GM23338 (cell line): ENCODE results near the gene HHATL. TPM values are rescaled to one million over a fixed set of nuclear protein-coding genes. Genes with fewer than 3 reads are reported as not detected.

Experiments used
- ATAC-seq: fragments of 200-7000 bp; cut with Tn5 transposase; 3 replicates; pipeline ENCODE4 v1.9.1; 2020
- DNase-seq: peaks from one replicate; pipeline ENCODE4 v3.0.0-alpha.2; 2015; ENCODE audit warnings: low spot score
- H2AFZ ChIP-seq: fragments of 200-600 bp; sonication (generic); 2 replicates; pipeline ENCODE4 v1.8.0; 2016; ENCODE audit warnings: antibody characterized with exemption, mild to moderate bottlenecking, moderate library complexity
- H3F3A ChIP-seq: fragments of 200-600 bp; sonication (generic); replicated peaks from 2 replicates; pipeline ENCODE4 v1.8.0; 2017; ENCODE audit warnings: antibody characterized with exemption, mixed run types, low read depth
- H3K27ac ChIP-seq: fragments of 200-600 bp; sonication (generic); 2 replicates; pipeline ENCODE4 v1.6.1; 2016; ENCODE audit warnings: low read depth
- H3K27me3 ChIP-seq: fragments of 200-600 bp; sonication (generic); 2 replicates; pipeline ENCODE4 v1.8.0; 2016; ENCODE audit warnings: mild to moderate bottlenecking, mixed run types, moderate library complexity; ENCODE audit not compliant: insufficient read depth
- H3K36me3 ChIP-seq: fragments of 200-600 bp; sonication (generic); 2 replicates; pipeline ENCODE4 v1.8.0; 2016; ENCODE audit warnings: mild to moderate bottlenecking; ENCODE audit not compliant: insufficient read depth
- H3K4me1 ChIP-seq: fragments of 200-600 bp; sonication (generic); 2 replicates; pipeline ENCODE4 v1.8.0; 2016; ENCODE audit warnings: mild to moderate bottlenecking, moderate library complexity; ENCODE audit not compliant: insufficient read depth
- H3K4me2 ChIP-seq: fragments of 200-600 bp; sonication (generic); 2 replicates; pipeline ENCODE4 v1.7.1; 2017; ENCODE audit warnings: mixed run types
- H3K4me3 ChIP-seq: fragments of 200-600 bp; sonication (generic); 2 replicates; pipeline ENCODE4 v1.6.1; 2016; ENCODE audit warnings: mixed run types
- H3K79me2 ChIP-seq: fragments of 200-600 bp; sonication (generic); replicated peaks from 2 replicates; pipeline ENCODE4 v1.8.0; 2017; ENCODE audit warnings: mild to moderate bottlenecking; ENCODE audit not compliant: insufficient read depth
- H3K9me2 ChIP-seq: fragments of 200-600 bp; sonication (generic); 2 replicates; pipeline ENCODE4 v1.8.0; 2017; ENCODE audit not compliant: insufficient read depth
- H4K20me1 ChIP-seq: fragments of 200-600 bp; sonication (generic); replicated peaks from 2 replicates; pipeline ENCODE4 v1.8.0; 2017; ENCODE audit warnings: mild to moderate bottlenecking; ENCODE audit not compliant: insufficient read depth
- H3K27ac Mint-ChIP-seq: 2 replicates; pipeline ENCODE4 v1.8.0; 2020; ENCODE audit warnings: inconsistent platforms, mild to moderate bottlenecking, moderate library complexity, mixed read lengths
- H3K27me3 Mint-ChIP-seq: 3 replicates; pipeline ENCODE4 v1.8.0; 2022; ENCODE audit warnings: low read depth, mild to moderate bottlenecking, moderate library complexity, mixed read lengths, inconsistent platforms; ENCODE audit not compliant: insufficient read depth, poor library complexity
- H3K36me3 Mint-ChIP-seq: 3 replicates; pipeline ENCODE4 v1.8.0; 2021; ENCODE audit warnings: low read depth, mild to moderate bottlenecking, inconsistent platforms, moderate library complexity, mixed read lengths
- H3K4me1 Mint-ChIP-seq: 3 replicates; pipeline ENCODE4 v1.8.0; 2020; ENCODE audit warnings: mild to moderate bottlenecking, inconsistent platforms, mixed read lengths
- H3K4me3 Mint-ChIP-seq: 3 replicates; pipeline ENCODE4 v1.8.0; 2021; ENCODE audit warnings: moderate library complexity, mild to moderate bottlenecking, inconsistent platforms, mixed read lengths
- H3K9me3 Mint-ChIP-seq: 3 replicates; pipeline ENCODE4 v1.8.0; 2020; ENCODE audit warnings: moderate library complexity, mild to moderate bottlenecking, inconsistent platforms, mixed read lengths
- CREB1 ChIP-seq: fragments of 250-450 bp; sonication (Bioruptor Pico); IDR thresholded peaks from 2 replicates; pipeline ENCODE4 v1.5.0; 2020; ENCODE audit warnings: low read depth, mild to moderate bottlenecking, moderate library complexity
- CTCF ChIP-seq, 2 experiments: fragments of 200-600 bp in 1 of 2; sonication (generic) in 1 of 2; conservative IDR thresholded peaks; 2 replicates each; pipeline versions ENCODE4 v1.5.1 to v1.6.1; 2016 to 2017; ENCODE audit warnings: antibody characterized with exemption in 2 of 2, low read depth in 2 of 2, mild to moderate bottlenecking in 2 of 2, moderate library complexity in 1 of 2
- ETS1 ChIP-seq: IDR thresholded peaks from 2 replicates; pipeline ENCODE4 v1.6.1; 2016; ENCODE audit warnings: antibody characterized with exemption
- EZH2 ChIP-seq: fragments of 200-600 bp; sonication (generic); IDR thresholded peaks from one replicate; pipeline ENCODE4 v1.8.0; 2017; ENCODE audit warnings: antibody characterized with exemption, mild to moderate bottlenecking, low read depth; ENCODE audit not compliant: unreplicated experiment
- JUNB ChIP-seq: IDR thresholded peaks from one replicate; pipeline ENCODE4 v1.6.1; 2016; ENCODE audit warnings: antibody characterized with exemption; ENCODE audit not compliant: unreplicated experiment
- NANOG ChIP-seq: IDR thresholded peaks from 2 replicates; pipeline ENCODE4 v1.6.1; 2016; ENCODE audit warnings: antibody characterized with exemption, borderline replicate concordance
- STAT1 ChIP-seq: IDR thresholded peaks from one replicate; pipeline ENCODE4 v1.6.1; 2016; ENCODE audit warnings: antibody characterized with exemption; ENCODE audit not compliant: unreplicated experiment
- polyA plus RNA-seq: library from polyadenylated mRNA; unstranded; fragments of >200 nt; fragmentation: Nextera tagmentation; extraction: Ambion mirVana; gene quantifications from 2 replicates; pipeline ENCODE4 v1.2.1, GENCODE V29; 2016
- total RNA-seq: library from RNA; depleted of rRNA; stranded (reverse); fragments of >200 nt; shearing (Covaris generic); gene quantifications from 2 replicates; pipeline ENCODE4 v1.2.3, GENCODE V29; 2014

HHATL gene
- total and polyA plus RNA-seq, 2 experiments from 2014 or later, result not detected

GRCh38 chr3:42711491-42712343 lies 9.1 kb upstream of the HHATL start:
- H3K36me3 Mint-ChIP-seq, result no peaks in the 10 kb centered on the region
- no peak overlapping the region for H3K4me2 ChIP-seq
- H3K4me3 ChIP-seq, result no peak overlapping the region
- no peaks in the 10 kb centered on the region for H3K79me2 ChIP-seq
- ATAC-seq (peak; percentile 78), DNase-seq (peak; percentile 30)
- TF ChIP-seq CTCF (conservative IDR thresholded peaks at IDR 0.05; ENCODE audit: low read depth in 2 of 2), result peak; percentile 6 to 16; a peak in 2 of 4 replicates
- no peak for TF ChIP-seq ETS1
- TF ChIP-seq CREB1 (CRISPR knock-in tag), result no peak
- TF ChIP-seq STAT1, result no peak
- H3F3A ChIP-seq, result no peaks in the 10 kb centered on the region
- no peaks in the 10 kb centered on the region for H3K36me3 ChIP-seq
- no peaks in the 10 kb centered on the region for H4K20me1 ChIP-seq
- H3K9me3 Mint-ChIP-seq, result no peaks in the 10 kb centered on the region
- no peaks in the 10 kb centered on the region for H3K4me1 ChIP-seq
- H3K9me2 ChIP-seq, result no peaks in the 10 kb centered on the region
- H3K27me3 Mint-ChIP-seq, result peaks cover 3% of the 10 kb centered on the region
- H3K27ac ChIP-seq, result no peak overlapping the region
- no peaks in the 10 kb centered on the region for H3K27me3 ChIP-seq
- no peak overlapping the region for H3K4me3 Mint-ChIP-seq
- no peak overlapping the region for H2AFZ ChIP-seq
- no peaks in the 10 kb centered on the region; the same call in 2 of the 3 replicates for H3K4me1 Mint-ChIP-seq
- no peak overlapping the region for H3K27ac Mint-ChIP-seq

GRCh38 chr3:42710323-42711021 lies 7.9 kb upstream of the HHATL start:
- Histone ChIP-seq H3K27ac (no peak overlapping the region), H3K4me2 (no peak overlapping the region), H3K4me3 (no peak overlapping the region), H3K4me1 (no peaks in the 10 kb centered on the region), H3K9me2 (no peaks in the 10 kb centered on the region), H2AFZ (no peak overlapping the region), H4K20me1 (no peaks in the 10 kb centered on the region), H3F3A (no peaks in the 10 kb centered on the region), H3K79me2 (no peaks in the 10 kb centered on the region), H3K36me3 (no peaks in the 10 kb centered on the region), H3K27me3 (no peaks in the 10 kb centered on the region)
- Mint-ChIP-seq H3K36me3 (no peaks in the 10 kb centered on the region), H3K4me3 (no peak overlapping the region), H3K27me3 (peaks cover 3% of the 10 kb centered on the region), H3K9me3 (no peaks in the 10 kb centered on the region), H3K4me1 (no peaks in the 10 kb centered on the region; the same call in 2 of the 3 replicates), H3K27ac (no peak overlapping the region)
- DNase-seq, result no peak
- no peak for ATAC-seq
- TF ChIP-seq EZH2 (no peak), NANOG (no peak), CTCF (conservative IDR thresholded peaks at IDR 0.05; ENCODE audit: low read depth in 2 of 2) (no peak), JUNB (no peak)
